Measurements from ENCODE around the gene KCNN3. TPM values are rescaled to one million over a fixed set of nuclear protein-coding genes. Genes with fewer than 3 reads are reported as not detected.

Gene KCNN3
- total RNA-seq, 1 donor from 2014 or later, result 0.86 TPM

GRCh38 chr1:154846565-154847442 lies 23.3 kb downstream of the KCNN3 start:
- Mint-ChIP-seq H3K27me3 (peaks cover 27% of the 10 kb centered on the region), H3K4me3 (ENCODE audit: low read depth) (no peak overlapping the region), H3K4me1 (ENCODE audit: low read depth) (no peaks in the 10 kb centered on the region), H3K9me3 (ENCODE audit: low read depth) (no peaks in the 10 kb centered on the region), H3K36me3 (ENCODE audit: insufficient read depth) (no peaks in the 10 kb centered on the region), H3K27ac (no peak overlapping the region)
- no peak for DNase-seq (ENCODE audit: low spot score, unreplicated experiment)
- TF ChIP-seq, protein P1, sequence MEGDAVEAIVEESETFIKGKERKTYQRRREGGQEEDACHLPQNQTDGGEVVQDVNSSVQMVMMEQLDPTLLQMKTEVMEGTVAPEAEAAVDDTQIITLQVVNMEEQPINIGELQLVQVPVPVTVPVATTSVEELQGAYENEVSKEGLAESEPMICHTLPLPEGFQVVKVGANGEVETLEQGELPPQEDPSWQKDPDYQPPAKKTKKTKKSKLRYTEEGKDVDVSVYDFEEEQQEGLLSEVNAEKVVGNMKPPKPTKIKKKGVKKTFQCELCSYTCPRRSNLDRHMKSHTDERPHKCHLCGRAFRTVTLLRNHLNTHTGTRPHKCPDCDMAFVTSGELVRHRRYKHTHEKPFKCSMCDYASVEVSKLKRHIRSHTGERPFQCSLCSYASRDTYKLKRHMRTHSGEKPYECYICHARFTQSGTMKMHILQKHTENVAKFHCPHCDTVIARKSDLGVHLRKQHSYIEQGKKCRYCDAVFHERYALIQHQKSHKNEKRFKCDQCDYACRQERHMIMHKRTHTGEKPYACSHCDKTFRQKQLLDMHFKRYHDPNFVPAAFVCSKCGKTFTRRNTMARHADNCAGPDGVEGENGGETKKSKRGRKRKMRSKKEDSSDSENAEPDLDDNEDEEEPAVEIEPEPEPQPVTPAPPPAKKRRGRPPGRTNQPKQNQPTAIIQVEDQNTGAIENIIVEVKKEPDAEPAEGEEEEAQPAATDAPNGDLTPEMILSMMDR (IDR thresholded peaks at IDR 0.05; ENCODE audit: unreplicated experiment), result no peak

DNA sequence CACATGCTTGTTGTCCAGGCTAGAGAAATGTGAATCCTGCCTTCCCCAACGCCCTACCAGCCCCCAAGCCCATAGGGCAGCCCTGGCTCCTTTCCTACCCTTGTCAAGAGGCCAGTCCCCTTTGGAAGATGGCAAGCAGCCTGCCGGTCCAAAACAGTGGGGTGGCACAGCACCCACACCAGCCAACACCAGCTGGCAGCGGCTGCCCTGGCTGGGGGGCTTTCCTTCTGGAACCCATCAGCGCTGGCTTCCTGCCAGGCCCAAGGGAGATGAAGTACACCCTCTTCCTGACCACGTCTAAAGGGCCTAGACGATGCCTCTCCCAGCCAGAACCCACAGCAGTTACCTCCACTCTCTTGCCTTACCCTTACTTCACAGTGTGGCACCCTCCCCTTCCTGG lies 24.2 kb downstream of the KCNN3 start:
- Mint-ChIP-seq H3K4me3 (ENCODE audit: low read depth) (no peak overlapping the region), H3K4me1 (ENCODE audit: low read depth) (no peaks in the 10 kb centered on the region), H3K36me3 (ENCODE audit: insufficient read depth) (no peaks in the 10 kb centered on the region), H3K27me3 (peaks cover 25% of the 10 kb centered on the region), H3K27ac (no peak overlapping the region), H3K9me3 (ENCODE audit: low read depth) (no peaks in the 10 kb centered on the region)
- DNase-seq (ENCODE audit: low spot score, unreplicated experiment), result no peak
- TF ChIP-seq, protein P1 (IDR thresholded peaks at IDR 0.05; ENCODE audit: unreplicated experiment), result no peak

DNA sequence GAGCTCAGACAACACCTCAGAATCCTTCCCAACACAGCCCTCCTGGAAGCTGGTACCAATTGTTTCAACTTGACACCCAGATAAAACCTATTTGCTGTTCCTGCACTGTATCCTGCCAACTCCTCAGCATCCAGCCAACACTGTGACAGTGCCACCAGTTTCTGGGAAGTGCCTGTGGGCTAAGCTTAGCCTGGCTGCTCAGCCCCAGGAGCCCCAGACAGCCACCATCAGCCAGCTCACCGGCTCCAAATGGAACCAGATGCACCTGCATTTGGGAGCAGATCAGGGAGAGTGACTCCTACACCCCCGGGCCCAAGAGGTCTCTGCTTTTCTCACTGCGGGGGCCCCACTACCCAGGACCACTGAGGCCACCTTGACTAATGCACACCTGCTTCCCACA lies 24.9 kb downstream of the KCNN3 start:
- DNase-seq (ENCODE audit: low spot score, unreplicated experiment), result no peak
- H3K36me3 Mint-ChIP-seq (ENCODE audit: insufficient read depth), result no peaks in the 10 kb centered on the region
- peaks cover 2% of the 10 kb centered on the region for H3K4me1 Mint-ChIP-seq (ENCODE audit: low read depth)
- H3K4me3 Mint-ChIP-seq (ENCODE audit: low read depth), result no peak overlapping the region
- TF ChIP-seq, protein P1 (IDR thresholded peaks at IDR 0.05; ENCODE audit: unreplicated experiment), result no peak
- no peaks in the 10 kb centered on the region for H3K9me3 Mint-ChIP-seq (ENCODE audit: low read depth)
- H3K27me3 Mint-ChIP-seq, result peaks cover 25% of the 10 kb centered on the region
- no peak overlapping the region for H3K27ac Mint-ChIP-seq

DNA sequence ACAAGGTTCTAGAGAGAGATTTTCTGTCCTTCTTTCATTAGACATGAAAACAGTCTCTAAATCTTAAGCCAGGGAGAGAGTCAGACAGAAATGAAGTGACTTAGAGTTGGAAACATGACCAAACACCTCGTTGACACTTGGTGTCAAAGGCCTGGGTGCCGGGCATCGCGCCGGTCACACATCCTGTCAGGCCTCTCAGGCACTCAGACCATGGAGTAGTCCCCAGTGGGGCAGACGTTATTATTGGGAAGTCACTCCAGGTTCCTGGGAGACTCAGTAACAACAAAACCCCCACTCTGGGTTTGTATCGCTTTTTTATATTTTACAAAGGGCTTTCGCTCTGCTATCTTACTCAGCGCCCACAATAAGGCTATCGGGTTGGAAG lies 25.8 kb downstream of the KCNN3 start:
- no peak for DNase-seq (ENCODE audit: low spot score, unreplicated experiment)
- no peak overlapping the region for H3K27ac Mint-ChIP-seq
- no peaks in the 10 kb centered on the region for H3K9me3 Mint-ChIP-seq (ENCODE audit: low read depth)
- peaks cover 5% of the 10 kb centered on the region for H3K4me1 Mint-ChIP-seq (ENCODE audit: low read depth)
- no peaks in the 10 kb centered on the region for H3K36me3 Mint-ChIP-seq (ENCODE audit: insufficient read depth)
- peaks cover 20% of the 10 kb centered on the region for H3K27me3 Mint-ChIP-seq
- TF ChIP-seq, protein P1 (IDR thresholded peaks at IDR 0.05; ENCODE audit: unreplicated experiment), result no peak
- H3K4me3 Mint-ChIP-seq (ENCODE audit: low read depth), result no peak overlapping the region

GRCh38 chr1:154843636-154844296 lies 26.3 kb downstream of the KCNN3 start:
- Mint-ChIP-seq H3K36me3 (ENCODE audit: insufficient read depth) (no peaks in the 10 kb centered on the region), H3K4me3 (ENCODE audit: low read depth) (no peak overlapping the region), H3K27ac (no peak overlapping the region), H3K9me3 (ENCODE audit: low read depth) (no peaks in the 10 kb centered on the region), H3K27me3 (peaks cover 16% of the 10 kb centered on the region), H3K4me1 (ENCODE audit: low read depth) (peaks cover 5% of the 10 kb centered on the region)
- TF ChIP-seq, protein P1 (IDR thresholded peaks at IDR 0.05; ENCODE audit: unreplicated experiment), result no peak
- no peak for DNase-seq (ENCODE audit: low spot score, unreplicated experiment)
